ENCODE data around the gene AQP1. TPM values are rescaled to one million over a fixed set of nuclear protein-coding genes. Genes with fewer than 3 reads are reported as not detected.

AQP1 gene
- total and polyA plus RNA-seq, 2 of the 13 experiments (the other 11 are each of a cell fraction or from before 2014, with no cell fraction given) = not detected

- TF ChIP-seq RNF219 (CRISPR knock-in tag; IDR thresholded peaks at IDR 0.05) = no peak
- TF ChIP-seq ZBED4 (CRISPR knock-in tag; IDR thresholded peaks at IDR 0.05; ENCODE audit: borderline replicate concordance) = no peak
These were observed 21.4 kb upstream of the AQP1 start (continued) for GRCh38 chr7:30890226-30890625.

GRCh38 chr7:30893357-30893756, 18.3 kb upstream of the AQP1 start:
- ChIA-PET POLR2A (no interaction called here), CTCF (ENCODE audit: low intra/inter-chr PET ratio, low total read pairs) (no interaction called here)
- Histone ChIP-seq H3K4me2 (ENCODE audit: low read depth, low read length) (no peak overlapping the region), H3K27me3 (ENCODE audit: control insufficient read depth in 1 of 2, insufficient read depth in 2 of 2, low read length in 2 of 2) (peaks cover 0 to 3% of the 10 kb centered on the region in 2 experiments; a peak in 1 of 5 replicates), H4K20me1 (ENCODE audit: insufficient read depth, low read length) (no peaks in the 10 kb centered on the region), H3K9ac (ENCODE audit: insufficient read depth, low read depth, low read length) (no peak overlapping the region), H3K9me3 (ENCODE audit: low read length) (no peaks in the 10 kb centered on the region), H3K27ac (ENCODE audit: extremely low read length, insufficient read depth, low read length) (no peak overlapping the region), H3K36me3 (replicated peaks in 1 of 2; ENCODE audit: control insufficient read depth in 1 of 2, insufficient read depth in 2 of 2, low read length in 2 of 2) (no peaks in the 10 kb centered on the region), H3K4me1 (ENCODE audit: insufficient read depth, low read length) (no peaks in the 10 kb centered on the region), H3K79me2 (ENCODE audit: insufficient read depth, low read length) (no peaks in the 10 kb centered on the region), H2AFZ (ENCODE audit: low read length) (no peak overlapping the region), H3K4me3 (replicated peaks in 1 of 3; ENCODE audit: insufficient read depth in 1 of 3, low read depth in 2 of 3, low read length in 3 of 3) (no peak overlapping the region)
- BruUV-seq (replicated peaks) = no TSS peak
- ATAC-seq (no peak), FAIRE-seq (no peak), DNase-seq (ENCODE audit: low spot score) (no peak)
- intact Hi-C loops (cut with micrococcal nuclease; ENCODE audit: unreplicated experiment) (no loop called here), in situ Hi-C loops (cut with HindIII; ENCODE audit: extremely low pct_ligation_motif_present, low pct_unique_long_range_greater_than_20kb) (no loop called here)
- 56% methylated on average over 4 of the region's 6 CpGs for WGBS (ENCODE audit: low lambda C conversion rate)
- TF ChIP-seq NFIC (IDR thresholded peaks at IDR 0.05; ENCODE audit: low read length) (no peak), ZFY (CRISPR knock-in tag; IDR thresholded peaks at IDR 0.05) (no peak), ZNF567 (CRISPR knock-in tag; IDR thresholded peaks at IDR 0.05; ENCODE audit: borderline replicate concordance) (no peak), PBX3 (CRISPR knock-in tag; IDR thresholded peaks at IDR 0.05; ENCODE audit: borderline replicate concordance) (no peak), KLF12 (CRISPR knock-in tag; IDR thresholded peaks at IDR 0.05; ENCODE audit: borderline replicate concordance) (no peak), MED8 (CRISPR knock-in tag; IDR thresholded peaks at IDR 0.05; ENCODE audit: insufficient replicate concordance) (no peak), E2F1 (CRISPR knock-in tag; IDR thresholded peaks at IDR 0.05) (no peak), ZNF275 (CRISPR knock-in tag; IDR thresholded peaks at IDR 0.05; ENCODE audit: borderline replicate concordance) (no peak), RFX1 (IDR thresholded peaks at IDR 0.05) (no peak), SP2 (CRISPR knock-in tag; IDR thresholded peaks at IDR 0.05) (no peak), RFX3 (CRISPR knock-in tag; IDR thresholded peaks at IDR 0.05) (no peak)
